Measurements from ENCODE around the gene CHST15. TPM values are rescaled to one million over a fixed set of nuclear protein-coding genes. Genes with fewer than 3 reads are reported as not detected.

The CHST15 gene
- total and polyA plus RNA-seq, 2 of the 13 experiments (the other 11 are each of a cell fraction or from before 2014, with no cell fraction given) = 1.4 to 94.7 TPM

DNA sequence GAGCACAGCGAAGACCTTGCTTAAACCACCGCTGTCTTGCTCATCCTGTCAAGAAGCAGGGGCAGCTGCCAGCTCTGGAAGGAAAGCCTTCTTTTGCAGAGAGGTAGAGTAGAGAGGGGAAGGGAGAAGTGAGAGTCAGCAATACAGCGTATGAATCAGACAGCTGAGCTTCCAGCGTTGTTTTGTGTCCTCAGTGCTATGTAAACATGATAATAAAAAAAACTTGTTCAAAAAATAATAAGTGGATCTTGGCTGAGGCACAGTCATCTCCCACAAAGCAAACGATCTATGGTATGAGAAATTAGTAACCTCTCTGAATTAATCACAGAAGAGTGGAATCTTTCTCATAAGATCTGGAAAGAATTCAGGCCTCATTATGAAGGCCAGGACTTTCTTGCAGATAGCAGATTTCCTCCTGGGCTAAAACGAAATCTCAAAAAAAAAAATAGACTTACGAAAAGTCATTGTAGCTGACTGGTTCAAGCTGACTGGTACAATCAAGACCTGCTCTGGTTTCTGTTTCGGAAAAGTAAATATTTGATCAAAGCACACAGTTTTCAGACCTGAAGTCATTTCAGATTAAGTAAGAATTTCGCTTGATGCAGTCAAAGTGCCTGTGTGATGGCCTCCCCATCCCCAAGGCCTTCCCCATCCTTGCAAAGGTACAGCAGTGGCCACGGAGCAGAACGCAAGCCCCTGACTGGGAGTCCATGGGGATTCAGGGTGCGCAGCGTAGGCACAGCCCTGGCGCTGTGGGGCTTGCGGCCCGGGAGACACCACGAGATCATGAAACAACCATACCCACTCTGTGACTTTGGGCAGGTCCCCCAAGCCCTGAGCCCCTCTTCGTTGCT is 29.4 kb downstream of the CHST15 start (continued):
- TF ChIP-seq HMGA1 (CRISPR knock-in tag; conservative IDR thresholded peaks at IDR 0.05) = no peak
- no peak for TF ChIP-seq ZNF260 (CRISPR knock-in tag; IDR thresholded peaks at IDR 0.05; ENCODE audit: borderline replicate concordance, low read depth)
- TF ChIP-seq, protein P1, sequence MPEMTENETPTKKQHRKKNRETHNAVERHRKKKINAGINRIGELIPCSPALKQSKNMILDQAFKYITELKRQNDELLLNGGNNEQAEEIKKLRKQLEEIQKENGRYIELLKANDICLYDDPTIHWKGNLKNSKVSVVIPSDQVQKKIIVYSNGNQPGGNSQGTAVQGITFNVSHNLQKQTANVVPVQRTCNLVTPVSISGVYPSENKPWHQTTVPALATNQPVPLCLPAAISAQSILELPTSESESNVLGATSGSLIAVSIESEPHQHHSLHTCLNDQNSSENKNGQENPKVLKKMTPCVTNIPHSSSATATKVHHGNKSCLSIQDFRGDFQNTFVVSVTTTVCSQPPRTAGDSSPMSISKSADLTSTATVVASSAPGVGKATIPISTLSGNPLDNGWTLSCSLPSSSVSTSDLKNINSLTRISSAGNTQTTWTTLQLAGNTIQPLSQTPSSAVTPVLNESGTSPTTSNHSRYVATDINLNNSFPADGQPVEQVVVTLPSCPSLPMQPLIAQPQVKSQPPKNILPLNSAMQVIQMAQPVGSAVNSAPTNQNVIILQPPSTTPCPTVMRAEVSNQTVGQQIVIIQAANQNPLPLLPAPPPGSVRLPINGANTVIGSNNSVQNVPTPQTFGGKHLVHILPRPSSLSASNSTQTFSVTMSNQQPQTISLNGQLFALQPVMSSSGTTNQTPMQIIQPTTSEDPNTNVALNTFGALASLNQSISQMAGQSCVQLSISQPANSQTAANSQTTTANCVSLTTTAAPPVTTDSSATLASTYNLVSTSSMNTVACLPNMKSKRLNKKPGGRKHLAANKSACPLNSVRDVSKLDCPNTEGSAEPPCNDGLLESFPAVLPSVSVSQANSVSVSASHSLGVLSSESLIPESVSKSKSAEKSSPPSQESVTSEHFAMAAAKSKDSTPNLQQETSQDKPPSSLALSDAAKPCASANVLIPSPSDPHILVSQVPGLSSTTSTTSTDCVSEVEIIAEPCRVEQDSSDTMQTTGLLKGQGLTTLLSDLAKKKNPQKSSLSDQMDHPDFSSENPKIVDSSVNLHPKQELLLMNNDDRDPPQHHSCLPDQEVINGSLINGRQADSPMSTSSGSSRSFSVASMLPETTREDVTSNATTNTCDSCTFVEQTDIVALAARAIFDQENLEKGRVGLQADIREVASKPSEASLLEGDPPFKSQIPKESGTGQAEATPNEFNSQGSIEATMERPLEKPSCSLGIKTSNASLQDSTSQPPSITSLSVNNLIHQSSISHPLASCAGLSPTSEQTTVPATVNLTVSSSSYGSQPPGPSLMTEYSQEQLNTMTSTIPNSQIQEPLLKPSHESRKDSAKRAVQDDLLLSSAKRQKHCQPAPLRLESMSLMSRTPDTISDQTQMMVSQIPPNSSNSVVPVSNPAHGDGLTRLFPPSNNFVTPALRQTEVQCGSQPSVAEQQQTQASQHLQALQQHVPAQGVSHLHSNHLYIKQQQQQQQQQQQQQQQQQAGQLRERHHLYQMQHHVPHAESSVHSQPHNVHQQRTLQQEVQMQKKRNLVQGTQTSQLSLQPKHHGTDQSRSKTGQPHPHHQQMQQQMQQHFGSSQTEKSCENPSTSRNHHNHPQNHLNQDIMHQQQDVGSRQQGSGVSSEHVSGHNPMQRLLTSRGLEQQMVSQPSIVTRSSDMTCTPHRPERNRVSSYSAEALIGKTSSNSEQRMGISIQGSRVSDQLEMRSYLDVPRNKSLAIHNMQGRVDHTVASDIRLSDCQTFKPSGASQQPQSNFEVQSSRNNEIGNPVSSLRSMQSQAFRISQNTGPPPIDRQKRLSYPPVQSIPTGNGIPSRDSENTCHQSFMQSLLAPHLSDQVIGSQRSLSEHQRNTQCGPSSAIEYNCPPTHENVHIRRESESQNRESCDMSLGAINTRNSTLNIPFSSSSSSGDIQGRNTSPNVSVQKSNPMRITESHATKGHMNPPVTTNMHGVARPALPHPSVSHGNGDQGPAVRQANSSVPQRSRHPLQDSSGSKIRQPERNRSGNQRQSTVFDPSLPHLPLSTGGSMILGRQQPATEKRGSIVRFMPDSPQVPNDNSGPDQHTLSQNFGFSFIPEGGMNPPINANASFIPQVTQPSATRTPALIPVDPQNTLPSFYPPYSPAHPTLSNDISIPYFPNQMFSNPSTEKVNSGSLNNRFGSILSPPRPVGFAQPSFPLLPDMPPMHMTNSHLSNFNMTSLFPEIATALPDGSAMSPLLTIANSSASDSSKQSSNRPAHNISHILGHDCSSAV (CRISPR knock-in tag; IDR thresholded peaks at IDR 0.05; ENCODE audit: borderline replicate concordance) = no peak
- TF ChIP-seq PPARG (CRISPR knock-in tag; conservative IDR thresholded peaks at IDR 0.05) = no peak
- no peak for TF ChIP-seq ZNF773 (CRISPR knock-in tag; IDR thresholded peaks at IDR 0.05; ENCODE audit: borderline replicate concordance)
- TF ChIP-seq, protein P2, sequence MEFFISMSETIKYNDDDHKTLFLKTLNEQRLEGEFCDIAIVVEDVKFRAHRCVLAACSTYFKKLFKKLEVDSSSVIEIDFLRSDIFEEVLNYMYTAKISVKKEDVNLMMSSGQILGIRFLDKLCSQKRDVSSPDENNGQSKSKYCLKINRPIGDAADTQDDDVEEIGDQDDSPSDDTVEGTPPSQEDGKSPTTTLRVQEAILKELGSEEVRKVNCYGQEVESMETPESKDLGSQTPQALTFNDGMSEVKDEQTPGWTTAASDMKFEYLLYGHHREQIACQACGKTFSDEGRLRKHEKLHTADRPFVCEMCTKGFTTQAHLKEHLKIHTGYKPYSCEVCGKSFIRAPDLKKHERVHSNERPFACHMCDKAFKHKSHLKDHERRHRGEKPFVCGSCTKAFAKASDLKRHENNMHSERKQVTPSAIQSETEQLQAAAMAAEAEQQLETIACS (CRISPR knock-in tag; IDR thresholded peaks at IDR 0.05) = no peak
- TF ChIP-seq TMF1 (CRISPR knock-in tag; IDR thresholded peaks at IDR 0.05; ENCODE audit: low read depth) = no peak
- no peak for TF ChIP-seq SRY (CRISPR knock-in tag; IDR thresholded peaks at IDR 0.05)
- TF ChIP-seq ZNF737 (CRISPR knock-in tag; IDR thresholded peaks at IDR 0.05; ENCODE audit: borderline replicate concordance) = no peak
- TF ChIP-seq ZSCAN30 (CRISPR knock-in tag; IDR thresholded peaks at IDR 0.05) = no peak
- TF ChIP-seq, protein P3, sequence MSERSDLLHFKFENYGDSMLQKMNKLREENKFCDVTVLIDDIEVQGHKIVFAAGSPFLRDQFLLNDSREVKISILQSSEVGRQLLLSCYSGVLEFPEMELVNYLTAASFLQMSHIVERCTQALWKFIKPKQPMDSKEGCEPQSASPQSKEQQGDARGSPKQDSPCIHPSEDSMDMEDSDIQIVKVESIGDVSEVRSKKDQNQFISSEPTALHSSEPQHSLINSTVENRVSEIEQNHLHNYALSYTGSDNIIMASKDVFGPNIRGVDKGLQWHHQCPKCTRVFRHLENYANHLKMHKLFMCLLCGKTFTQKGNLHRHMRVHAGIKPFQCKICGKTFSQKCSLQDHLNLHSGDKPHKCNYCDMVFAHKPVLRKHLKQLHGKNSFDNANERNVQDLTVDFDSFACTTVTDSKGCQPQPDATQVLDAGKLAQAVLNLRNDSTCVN (CRISPR knock-in tag; IDR thresholded peaks at IDR 0.05; ENCODE audit: borderline replicate concordance) = peak; percentile 41; the same call in 1 of the 2 replicates
- no peak for TF ChIP-seq RBM39 (IDR thresholded peaks at IDR 0.05; ENCODE audit: low read depth, low read length, poor library complexity, severe bottlenecking)
- no peak for TF ChIP-seq NKX3-1 (CRISPR knock-in tag; IDR thresholded peaks at IDR 0.05)
- TF ChIP-seq JUN (CRISPR knock-in tag; IDR thresholded peaks at IDR 0.05) = no peak
- no peak for TF ChIP-seq ESRRA (CRISPR knock-in tag; IDR thresholded peaks at IDR 0.05; ENCODE audit: low read depth)
- TF ChIP-seq HOXA3 (CRISPR knock-in tag; IDR thresholded peaks at IDR 0.05) = peak; percentile 57; the same call in 1 of the 2 replicates
- TF ChIP-seq ZNF709 (CRISPR knock-in tag; IDR thresholded peaks at IDR 0.05) = no peak

Data from HepG2 (cell line).